Peyer's patch (tissue), 4 donors: ENCODE data around the gene DNAJC12. TPM values are rescaled to one million over a fixed set of nuclear protein-coding genes. Genes with fewer than 3 reads are reported as not detected.
"Not testable (repeated sequence)": the region's sequence is repeated elsewhere in the genome, so short reads cannot be mapped to it uniquely, and the experiment has no call there.

Experiments used
- DNase-seq, 3 donors: peaks; one replicate each; pipeline ENCODE4 v3.0.0-alpha.2; 2017 to 2019
- H3K27ac ChIP-seq, 4 donors: fragments of 200-600 bp; sonication (generic); one replicate each; pipeline ENCODE4 v1.5.1; 2016 to 2019
- H3K27me3 ChIP-seq, 2 donors: fragments of 200-600 bp; sonication (generic); one replicate each; pipeline ENCODE4 v1.5.1; 2019
- H3K36me3 ChIP-seq, 3 donors: fragments of 200-600 bp; sonication (generic); one replicate each; pipeline ENCODE4 v1.5.1; 2016 to 2019
- H3K4me1 ChIP-seq, 4 donors: fragments of 200-600 bp; sonication (generic); one replicate each; pipeline ENCODE4 v1.5.1; 2016 to 2019
- H3K4me3 ChIP-seq, 4 donors: fragments of 200-600 bp; sonication (generic); 1 replicate in 3 of 4; 2 replicates in 1 of 4; pipeline ENCODE4 v1.5.1; 2016 to 2019; ENCODE audit warnings: mild to moderate bottlenecking in 1 of 4
- H3K9me3 ChIP-seq, 4 donors: fragments of 200-600 bp; sonication (generic); one replicate each; pipeline ENCODE4 v1.5.1; 2016 to 2019; ENCODE audit warnings: mild to moderate bottlenecking in 1 of 4
- POLR2A ChIP-seq, 2 donors: fragments of 450-650 bp; IDR thresholded peaks; one replicate each; pipeline ENCODE4 v1.5.1; 2017; ENCODE audit warnings: antibody characterized with exemption in 2 of 2, mild to moderate bottlenecking in 2 of 2, moderate library complexity in 2 of 2
- total RNA-seq, 4 donors: library from RNA; depleted of rRNA; stranded (reverse); fragments of >200 nt; gene quantifications; one replicate each; pipeline ENCODE4 v1.1.0, GENCODE V29; 2016
- TF ChIP-seq, protein P1 (sequence below), 6 experiments: fragments of 450-650 bp in 4 of 6; fragments of 200-600 bp in 2 of 6; sonication (generic) in 1 of 6; IDR thresholded peaks; one replicate each; pipeline ENCODE4 v1.5.1; 2017 to 2019; ENCODE audit warnings: antibody characterized with exemption in 6 of 6, mild to moderate bottlenecking in 3 of 6, moderate library complexity in 1 of 6

Gene DNAJC12
- total RNA-seq, 4 donors from 2014 or later, result 1.8 to 3.3 (median 1.9) TPM; not detected in 1

DNA sequence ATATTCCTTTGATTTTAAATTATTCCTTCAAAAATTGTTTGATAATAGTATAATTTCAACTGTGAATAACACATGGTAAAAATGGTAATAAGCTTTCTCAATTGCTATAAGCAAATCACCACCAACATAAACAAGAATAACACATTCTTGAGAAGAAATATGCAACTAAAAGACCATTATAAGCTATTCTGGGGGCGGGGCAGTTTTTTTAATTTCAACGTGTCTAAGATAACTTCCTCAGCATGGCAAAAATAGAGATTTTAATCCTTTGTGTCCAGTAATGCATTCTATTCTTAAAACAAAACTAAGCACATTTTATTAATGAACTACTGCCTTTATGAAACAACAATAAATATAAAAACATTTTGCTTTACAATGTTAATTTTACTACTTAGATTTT, 1.5 kb downstream of the DNAJC12 start:
- H3K36me3 ChIP-seq, result no peaks in the 10 kb centered on the region
- H3K9me3 ChIP-seq, result no peaks in the 10 kb centered on the region
- no peak overlapping the region for H3K4me3 ChIP-seq
- no peak for TF ChIP-seq POLR2A (IDR thresholded peaks at IDR 0.05)
- TF ChIP-seq, protein P1, sequence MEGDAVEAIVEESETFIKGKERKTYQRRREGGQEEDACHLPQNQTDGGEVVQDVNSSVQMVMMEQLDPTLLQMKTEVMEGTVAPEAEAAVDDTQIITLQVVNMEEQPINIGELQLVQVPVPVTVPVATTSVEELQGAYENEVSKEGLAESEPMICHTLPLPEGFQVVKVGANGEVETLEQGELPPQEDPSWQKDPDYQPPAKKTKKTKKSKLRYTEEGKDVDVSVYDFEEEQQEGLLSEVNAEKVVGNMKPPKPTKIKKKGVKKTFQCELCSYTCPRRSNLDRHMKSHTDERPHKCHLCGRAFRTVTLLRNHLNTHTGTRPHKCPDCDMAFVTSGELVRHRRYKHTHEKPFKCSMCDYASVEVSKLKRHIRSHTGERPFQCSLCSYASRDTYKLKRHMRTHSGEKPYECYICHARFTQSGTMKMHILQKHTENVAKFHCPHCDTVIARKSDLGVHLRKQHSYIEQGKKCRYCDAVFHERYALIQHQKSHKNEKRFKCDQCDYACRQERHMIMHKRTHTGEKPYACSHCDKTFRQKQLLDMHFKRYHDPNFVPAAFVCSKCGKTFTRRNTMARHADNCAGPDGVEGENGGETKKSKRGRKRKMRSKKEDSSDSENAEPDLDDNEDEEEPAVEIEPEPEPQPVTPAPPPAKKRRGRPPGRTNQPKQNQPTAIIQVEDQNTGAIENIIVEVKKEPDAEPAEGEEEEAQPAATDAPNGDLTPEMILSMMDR (IDR thresholded peaks at IDR 0.05), result no peak
- no peaks in the 10 kb centered on the region for H3K27me3 ChIP-seq
- no peak for DNase-seq
- H3K27ac ChIP-seq, result no peak overlapping the region
- no peaks in the 10 kb centered on the region for H3K4me1 ChIP-seq

DNA sequence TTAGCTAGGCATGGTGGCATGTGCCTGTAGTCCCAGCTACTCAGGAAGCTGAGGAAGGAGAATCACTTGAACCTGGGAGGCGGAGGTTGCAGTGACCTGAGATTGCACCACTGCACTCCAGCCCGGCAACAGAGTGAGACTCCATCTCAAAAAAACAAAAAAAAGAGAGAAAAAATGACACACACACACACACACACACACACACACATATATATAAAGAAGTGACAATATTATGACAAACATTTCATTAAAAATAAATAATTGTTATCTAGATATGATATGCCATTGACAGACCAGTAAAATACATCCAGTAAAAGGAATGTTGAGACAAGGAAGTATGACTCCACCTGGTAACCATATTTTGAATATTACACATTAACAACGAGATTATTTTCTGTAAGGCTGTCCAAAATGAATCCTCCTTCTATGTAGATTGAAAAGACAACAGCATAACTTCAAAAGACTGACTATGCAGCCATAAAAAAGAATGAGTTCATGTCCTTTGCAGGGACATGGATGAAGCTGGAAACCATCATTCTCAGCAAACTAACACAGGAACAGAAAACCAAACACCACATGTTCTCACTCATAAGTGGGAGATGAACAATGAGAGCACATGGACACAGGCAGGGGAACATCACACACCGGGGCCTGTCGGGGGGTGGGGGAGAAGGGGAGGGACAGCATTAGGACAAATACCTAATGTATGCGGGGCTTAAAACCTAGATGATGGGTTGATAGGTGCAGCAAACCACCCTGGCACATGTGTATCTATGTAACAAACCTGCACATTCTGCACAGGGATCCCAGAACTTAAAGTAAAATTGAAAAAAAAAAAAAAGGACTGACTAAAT, 2.2 kb downstream of the DNAJC12 start:
- not testable (repeated sequence) for DNase-seq, H3K4me3 ChIP-seq, H3K27ac ChIP-seq, H3K9me3 ChIP-seq, H3K4me1 ChIP-seq, H3K36me3 ChIP-seq, H3K27me3 ChIP-seq

DNA sequence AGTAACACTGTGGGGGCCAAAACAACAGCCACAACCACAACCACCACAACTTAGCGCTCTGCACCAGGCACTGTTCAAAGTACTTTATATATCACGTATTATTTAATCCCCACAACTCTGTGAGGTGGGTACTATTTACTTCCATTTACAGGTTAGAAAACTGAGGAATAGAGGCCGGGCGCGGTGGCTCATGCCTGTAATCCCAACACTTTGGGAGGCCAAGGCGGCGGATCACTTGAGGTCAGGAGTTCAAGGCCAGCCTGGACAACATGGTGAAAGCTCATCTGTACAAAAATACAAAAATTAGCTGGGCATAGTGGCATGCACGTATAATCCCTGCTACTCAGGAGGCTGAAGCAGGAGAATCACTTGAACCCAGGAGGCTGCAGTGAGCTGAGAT, 3.6 kb downstream of the DNAJC12 start:
- H3K4me1 ChIP-seq, result no peaks in the 10 kb centered on the region
- TF ChIP-seq POLR2A (IDR thresholded peaks at IDR 0.05), result no peak
- TF ChIP-seq, protein P1 (IDR thresholded peaks at IDR 0.05), result no peak
- DNase-seq, result no peak
- no peaks in the 10 kb centered on the region for H3K27me3 ChIP-seq
- H3K36me3 ChIP-seq, result no peaks in the 10 kb centered on the region
- H3K9me3 ChIP-seq, result no peaks in the 10 kb centered on the region
- H3K4me3 ChIP-seq, result no peak overlapping the region
- no peak overlapping the region for H3K27ac ChIP-seq

DNA sequence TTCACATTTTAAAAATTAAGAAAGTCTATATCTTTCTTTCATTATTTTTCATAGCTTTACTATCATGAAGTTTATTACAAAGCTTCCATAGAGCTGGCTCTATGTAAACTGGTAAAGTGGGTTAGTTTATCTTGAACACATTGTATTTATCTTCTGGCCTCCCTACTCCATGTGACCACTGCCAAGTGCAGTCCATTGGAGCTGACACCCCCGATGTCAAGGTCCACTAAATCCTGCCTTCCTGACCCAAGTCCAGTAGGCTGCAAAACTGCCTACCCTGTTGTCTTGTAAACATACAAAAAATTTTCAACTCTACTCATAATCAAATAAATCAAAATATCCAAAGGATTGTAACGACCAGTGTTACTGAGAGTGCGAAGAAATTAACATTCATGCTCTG, 10.2 kb downstream of the DNAJC12 start:
- no peaks in the 10 kb centered on the region for H3K27me3 ChIP-seq
- no peaks in the 10 kb centered on the region for H3K36me3 ChIP-seq
- no peak for DNase-seq
- H3K27ac ChIP-seq, result no peak overlapping the region
- TF ChIP-seq POLR2A (IDR thresholded peaks at IDR 0.05), result no peak
- TF ChIP-seq, protein P1 (IDR thresholded peaks at IDR 0.05), result no peak
- H3K4me1 ChIP-seq, result no peaks in the 10 kb centered on the region
- no peaks in the 10 kb centered on the region for H3K9me3 ChIP-seq
- H3K4me3 ChIP-seq, result no peak overlapping the region

DNA sequence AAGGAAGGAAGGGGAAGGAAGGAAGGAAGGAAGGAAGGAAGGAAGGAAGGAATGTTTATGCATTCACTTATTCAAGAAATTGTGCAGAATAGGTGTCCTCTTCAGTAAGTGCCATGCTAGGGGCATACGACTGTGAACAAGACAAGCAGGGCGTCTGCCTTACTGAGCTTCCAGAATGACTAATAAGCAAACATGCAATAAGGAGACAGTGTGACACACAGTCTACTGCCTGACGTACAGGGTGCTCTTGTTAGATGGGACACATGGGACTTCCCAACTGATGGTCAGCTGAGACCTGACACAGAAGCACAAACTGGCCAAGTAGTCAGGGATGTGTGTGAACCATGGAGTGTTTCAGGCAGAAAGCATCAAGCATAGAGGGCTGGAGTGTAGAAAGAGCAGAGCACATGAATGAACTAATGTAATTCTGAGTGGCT, 18.2 kb downstream of the DNAJC12 start:
- TF ChIP-seq, protein P1 (IDR thresholded peaks at IDR 0.05), result no peak
- TF ChIP-seq POLR2A (IDR thresholded peaks at IDR 0.05), result no peak
- no peaks in the 10 kb centered on the region for H3K36me3 ChIP-seq
- no peak overlapping the region for H3K27ac ChIP-seq

DNA sequence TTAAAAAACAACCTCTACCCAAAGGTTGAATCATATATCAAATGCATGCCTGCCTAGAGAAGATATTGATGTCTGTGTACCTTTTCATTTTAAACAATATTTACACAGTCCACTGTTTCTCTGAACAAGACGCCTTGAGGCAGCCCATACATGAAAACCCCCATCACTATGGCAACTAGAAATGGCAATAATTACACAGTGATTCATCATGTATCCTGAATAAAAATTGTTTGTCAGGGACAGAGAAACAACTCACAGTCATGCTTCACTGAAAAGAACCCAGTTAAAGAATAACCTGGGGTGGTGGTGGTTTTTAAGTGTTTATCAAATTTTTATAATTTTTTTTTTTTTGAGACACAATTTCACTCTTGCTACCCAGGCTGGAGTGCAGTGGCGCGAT, 19.7 kb downstream of the DNAJC12 start:
- Histone ChIP-seq H3K9me3 (no peaks in the 10 kb centered on the region), H3K36me3 (no peaks in the 10 kb centered on the region), H3K4me1 (no peaks in the 10 kb centered on the region), H3K4me3 (no peak overlapping the region), H3K27me3 (no peaks in the 10 kb centered on the region), H3K27ac (no peak overlapping the region)
- TF ChIP-seq, protein P1 (IDR thresholded peaks at IDR 0.05), result no peak
- TF ChIP-seq POLR2A (IDR thresholded peaks at IDR 0.05), result no peak
- DNase-seq, result no peak

More for the DNA sequence above, 18.2 kb downstream of the DNAJC12 start:
- Histone ChIP-seq H3K9me3 (no peaks in the 10 kb centered on the region), H3K4me1 (no peaks in the 10 kb centered on the region), H3K4me3 (no peak overlapping the region), H3K27me3 (no peaks in the 10 kb centered on the region)
- no peak for DNase-seq
